ENCODE results near the gene C1orf198. TPM values are rescaled to one million over a fixed set of nuclear protein-coding genes. Genes with fewer than 3 reads are reported as not detected.
"Not testable (repeated sequence)": the region's sequence is repeated elsewhere in the genome, so short reads cannot be mapped to it uniquely, and the experiment has no call there.

Gene C1orf198
- total RNA-seq, 1 donor from 2014 or later, result 16.1 TPM

- no peak for DNase-seq (ENCODE audit: low read depth in 2 of 2)
These were observed 7.5 kb downstream of the C1orf198 start for GRCh38 chr1:230860617-230861384.

- DNase-seq (ENCODE audit: low read depth in 2 of 2), result no peak
These were observed 9.2 kb downstream of the C1orf198 start for GRCh38 chr1:230858918-230859729.

- DNase-seq (ENCODE audit: low read depth in 2 of 2), result no peak
These were observed 10.0 kb downstream of the C1orf198 start for GRCh38 chr1:230858236-230858820.

- DNase-seq (ENCODE audit: low read depth in 2 of 2), result no peak
These were observed 10.5 kb downstream of the C1orf198 start for GRCh38 chr1:230857822-230858221.

GRCh38 chr1:230857077-230857476, 11.2 kb downstream of the C1orf198 start:
- DNase-seq (ENCODE audit: low read depth in 2 of 2), result peak in 1 of 2 donors; percentile 36

GRCh38 chr1:230855886-230856285, 12.4 kb downstream of the C1orf198 start:
- DNase-seq (ENCODE audit: low read depth in 2 of 2), result no peak

GRCh38 chr1:230854423-230854822, 13.9 kb downstream of the C1orf198 start:
- DNase-seq (ENCODE audit: low read depth in 2 of 2), result no peak

- no peak for DNase-seq (ENCODE audit: low read depth in 2 of 2)
These were observed 14.6 kb downstream of the C1orf198 start for GRCh38 chr1:230853731-230854130.

- no peak for DNase-seq (ENCODE audit: low read depth in 2 of 2)
These were observed 15.4 kb downstream of the C1orf198 start for GRCh38 chr1:230852959-230853358.

- DNase-seq (ENCODE audit: low read depth in 2 of 2), result no peak
These were observed 17.0 kb downstream of the C1orf198 start for GRCh38 chr1:230851291-230851691.

- DNase-seq (ENCODE audit: low read depth in 2 of 2), result no peak
These were observed 17.8 kb downstream of the C1orf198 start for GRCh38 chr1:230850547-230850946.

- peak; percentile 76 to 87 for DNase-seq (ENCODE audit: low read depth in 2 of 2)
These were observed 18.7 kb downstream of the C1orf198 start for GRCh38 chr1:230849451-230850224.

- DNase-seq (ENCODE audit: low read depth in 2 of 2), result no peak
These were observed 20.1 kb downstream of the C1orf198 start for GRCh38 chr1:230848235-230848634.

- not testable (repeated sequence) for DNase-seq (ENCODE audit: low read depth in 2 of 2)
These were observed 23.1 kb downstream of the C1orf198 start for GRCh38 chr1:230845184-230845583.

GRCh38 chr1:230844561-230844960, 23.8 kb downstream of the C1orf198 start:
- DNase-seq (ENCODE audit: low read depth in 2 of 2), result no peak

GRCh38 chr1:230843503-230844309, 24.6 kb downstream of the C1orf198 start:
- no peak for DNase-seq (ENCODE audit: low read depth in 2 of 2)

GRCh38 chr1:230842801-230843200, 25.5 kb downstream of the C1orf198 start:
- no peak for DNase-seq (ENCODE audit: low read depth in 2 of 2)

- DNase-seq (ENCODE audit: low read depth in 2 of 2), result no peak
These were observed 29.1 kb downstream of the C1orf198 start for GRCh38 chr1:230839173-230839572.

GRCh38 chr1:230836793-230837192, 31.5 kb downstream of the C1orf198 start:
- no peak for DNase-seq (ENCODE audit: low read depth in 2 of 2)

- DNase-seq (ENCODE audit: low read depth in 2 of 2), result no peak
These were observed 32.0 kb downstream of the C1orf198 start for GRCh38 chr1:230836347-230836746.

GRCh38 chr1:230834292-230834691, 34.0 kb downstream of the C1orf198 start:
- DNase-seq (ENCODE audit: low read depth in 2 of 2), result no peak
